Panc1 (cell line): ENCODE measurements around the gene ADARB1. TPM values are rescaled to one million over a fixed set of nuclear protein-coding genes. Genes with fewer than 3 reads are reported as not detected.

Experiments used
- ATAC-seq: fragments of 200-7000 bp; cut with Tn5 transposase; 2 replicates; pipeline ENCODE4 v1.9.1; 2020; ENCODE audit warnings: mild to moderate bottlenecking, moderate library complexity
- BruUV-seq: library from RNA; stranded (reverse); fragments of 400-500 nt; replicated peaks from 2 replicates; lab custom pipeline; 2021; lab: Mats Ljungman, UMichigan
- CTCF ChIA-PET: fragments of 300-600 bp; sonication (Branson Sonifier 250); formaldehyde crosslinking; loops from one replicate; lab custom pipeline; 2022; ENCODE audit warnings: antibody characterized with exemption; lab: Charles Lee
- POLR2A ChIA-PET: fragments of 300-600 bp; sonication (Branson Sonifier 250); formaldehyde crosslinking; loops from one replicate; lab custom pipeline; 2022; ENCODE audit warnings: antibody characterized with exemption; lab: Charles Lee
- DNase-seq: peaks from one replicate; pipeline ENCODE4 v3.0.0-alpha.2; 2010; ENCODE audit warnings: low read depth, low spot score
- H3K27ac ChIP-seq: 2 replicates; pipeline ENCODE4 v1.5.1; 2011; ENCODE audit warnings: mild to moderate bottlenecking, low read length, inconsistent platforms
- H3K27me3 ChIP-seq: fragments of 200-500 bp; sonication (Bioruptor generic); 2 replicates; pipeline ENCODE4 v1.6.0; 2014; ENCODE audit warnings: low read length, inconsistent platforms; ENCODE audit not compliant: control insufficient read depth, insufficient read depth
- H3K36me3 ChIP-seq: fragments of 200-500 bp; sonication (Bioruptor generic); 2 replicates; pipeline ENCODE4 v1.5.1; 2014; ENCODE audit warnings: inconsistent platforms, mild to moderate bottlenecking, low read length, moderate library complexity; ENCODE audit not compliant: control insufficient read depth, insufficient read depth
- H3K4me1 ChIP-seq: 2 replicates; pipeline ENCODE4 v1.5.1; 2011; ENCODE audit warnings: inconsistent platforms, mild to moderate bottlenecking, low read length, moderate library complexity; ENCODE audit not compliant: control insufficient read depth, insufficient read depth
- H3K4me3 ChIP-seq, 2 experiments: 2 replicates each; pipeline ENCODE4 v1.5.1; 2011 to 2012; ENCODE audit warnings: low read depth in 2 of 2, low read length in 2 of 2, mild to moderate bottlenecking in 2 of 2, inconsistent platforms in 1 of 2, moderate library complexity in 1 of 2
- H3K9me3 ChIP-seq: fragments of 200-500 bp; sonication (Bioruptor generic); 2 replicates; pipeline ENCODE4 v1.5.1; 2014; ENCODE audit warnings: low read depth, mild to moderate bottlenecking, inconsistent platforms, low read length, moderate library complexity; ENCODE audit not compliant: control insufficient read depth, insufficient read depth
- POLR2AphosphoS5 ChIP-seq: IDR thresholded peaks from 2 replicates; pipeline ENCODE4 v1.6.1; 2012; ENCODE audit warnings: mild to moderate bottlenecking, low read depth, low read length, moderate library complexity
- SIN3A ChIP-seq: IDR thresholded peaks from 2 replicates; pipeline ENCODE4 v1.6.1; 2012; ENCODE audit warnings: low read depth, mild to moderate bottlenecking, low read length, moderate library complexity, borderline replicate concordance; ENCODE audit not compliant: insufficient read depth
- TCF7L2 ChIP-seq: IDR thresholded peaks from 2 replicates; pipeline ENCODE4 v1.6.1; 2011; ENCODE audit warnings: mild to moderate bottlenecking, low read depth, low read length, inconsistent platforms
- in situ Hi-C: cut with HindIII; loops from 2 replicates; pipeline ENCODE4 v1.10.0; 2016; ENCODE audit warnings: low sequenced_read_pairs, low pct_unique_long_range_greater_than_20kb
- intact Hi-C: fragments of 100-400 bp; cut with micrococcal nuclease; formaldehyde crosslinking; loops from one replicate; pipeline ENCODE4 v1.10.0; 2022; ENCODE audit not compliant: unreplicated experiment
- total RNA-seq: library from RNA; stranded (reverse); gene quantifications from one replicate; pipeline ENCODE4 v1.2.1, GENCODE V29; 2021; ENCODE audit not compliant: unreplicated experiment
- TF ChIP-seq, protein P1 (sequence below): fragments of 450-650 bp; IDR thresholded peaks from 2 replicates; pipeline ENCODE4 v1.5.1; 2017; ENCODE audit warnings: mild to moderate bottlenecking
- TF ChIP-seq, protein P2 (sequence below), 2 experiments: IDR thresholded peaks; 2 replicates each; pipeline ENCODE4 v1.6.1; 2011 to 2012; ENCODE audit warnings: low read depth in 2 of 2, control low read depth in 1 of 2, low read length in 1 of 2, mild to moderate bottlenecking in 1 of 2, moderate library complexity in 1 of 2; ENCODE audit not compliant: insufficient read depth in 1 of 2

Gene ADARB1
- total RNA-seq, 1 experiment from 2014 or later, result 15.0 TPM

DNA sequence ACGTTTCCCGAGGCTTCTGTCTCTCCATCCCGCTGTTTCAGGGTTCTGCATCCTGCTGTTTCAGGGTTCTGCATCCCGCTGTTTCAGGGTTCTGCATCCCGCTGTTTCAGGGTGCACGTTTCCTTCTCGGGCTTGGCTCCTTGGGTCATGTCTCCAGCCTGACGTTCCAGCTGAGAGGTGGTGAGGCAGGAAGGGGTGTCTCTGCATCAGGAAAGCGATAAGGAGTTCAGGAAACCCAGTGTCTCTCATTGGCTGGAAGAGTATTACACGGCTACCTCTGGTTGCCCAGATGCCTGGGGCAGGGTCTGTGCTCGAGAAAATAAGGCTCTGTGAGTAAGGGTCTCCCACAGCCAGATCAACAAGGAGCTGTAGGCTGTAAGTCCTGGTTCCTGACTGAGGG is 21.1 kb downstream of the ADARB1 start:
- no peak overlapping the region for H3K27ac ChIP-seq

DNA sequence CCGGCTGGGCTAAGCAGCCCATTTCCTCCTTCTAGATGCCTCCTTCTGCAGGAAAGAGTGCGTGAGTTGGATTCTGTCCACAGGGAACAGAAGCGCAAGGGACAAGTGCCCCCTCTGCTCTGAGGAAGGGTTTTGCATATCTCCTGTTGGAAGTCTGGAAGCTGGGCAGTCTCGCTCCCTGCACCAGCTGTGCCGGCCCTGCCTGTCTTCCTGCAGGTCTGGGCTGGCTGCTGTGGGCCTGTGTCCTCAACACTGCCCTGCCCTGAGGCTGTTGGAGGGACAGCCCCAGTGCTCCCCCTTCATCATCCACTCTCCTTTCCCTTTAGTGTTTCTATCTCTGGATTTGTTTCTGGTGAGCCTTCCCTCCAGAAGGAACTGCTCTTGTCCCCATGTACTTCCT is 21.8 kb downstream of the ADARB1 start:
- Histone ChIP-seq H3K27ac (no peak overlapping the region), H3K36me3 (no peaks in the 10 kb centered on the region), H3K9me3 (no peaks in the 10 kb centered on the region), H3K4me1 (no peaks in the 10 kb centered on the region), H3K27me3 (no peaks in the 10 kb centered on the region), H3K4me3 (no peak overlapping the region)
- ChIA-PET POLR2A (no interaction called here), CTCF (no interaction called here)
- ATAC-seq (no peak), DNase-seq (no peak)
- TF ChIP-seq TCF7L2, result no peak
- TF ChIP-seq, protein P1, sequence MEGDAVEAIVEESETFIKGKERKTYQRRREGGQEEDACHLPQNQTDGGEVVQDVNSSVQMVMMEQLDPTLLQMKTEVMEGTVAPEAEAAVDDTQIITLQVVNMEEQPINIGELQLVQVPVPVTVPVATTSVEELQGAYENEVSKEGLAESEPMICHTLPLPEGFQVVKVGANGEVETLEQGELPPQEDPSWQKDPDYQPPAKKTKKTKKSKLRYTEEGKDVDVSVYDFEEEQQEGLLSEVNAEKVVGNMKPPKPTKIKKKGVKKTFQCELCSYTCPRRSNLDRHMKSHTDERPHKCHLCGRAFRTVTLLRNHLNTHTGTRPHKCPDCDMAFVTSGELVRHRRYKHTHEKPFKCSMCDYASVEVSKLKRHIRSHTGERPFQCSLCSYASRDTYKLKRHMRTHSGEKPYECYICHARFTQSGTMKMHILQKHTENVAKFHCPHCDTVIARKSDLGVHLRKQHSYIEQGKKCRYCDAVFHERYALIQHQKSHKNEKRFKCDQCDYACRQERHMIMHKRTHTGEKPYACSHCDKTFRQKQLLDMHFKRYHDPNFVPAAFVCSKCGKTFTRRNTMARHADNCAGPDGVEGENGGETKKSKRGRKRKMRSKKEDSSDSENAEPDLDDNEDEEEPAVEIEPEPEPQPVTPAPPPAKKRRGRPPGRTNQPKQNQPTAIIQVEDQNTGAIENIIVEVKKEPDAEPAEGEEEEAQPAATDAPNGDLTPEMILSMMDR, result no peak
- no TSS peak for BruUV-seq
- in situ Hi-C loops (no loop called here), intact Hi-C loops (no loop called here)

More for the DNA sequence above, 21.1 kb downstream of the ADARB1 start:
- POLR2A ChIA-PET, result no interaction called here
- no peaks in the 10 kb centered on the region for H3K9me3 ChIP-seq
- DNase-seq (no peak), ATAC-seq (no peak)
- H3K27me3 ChIP-seq, result no peaks in the 10 kb centered on the region
- CTCF ChIA-PET, result no interaction called here
- no TSS peak for BruUV-seq
- in situ Hi-C loops, result no loop called here
- H3K36me3 ChIP-seq, result no peaks in the 10 kb centered on the region
- H3K4me1 ChIP-seq, result no peaks in the 10 kb centered on the region
- no peak overlapping the region for H3K4me3 ChIP-seq
- no peak for TF ChIP-seq POLR2AphosphoS5
- TF ChIP-seq, protein P2, sequence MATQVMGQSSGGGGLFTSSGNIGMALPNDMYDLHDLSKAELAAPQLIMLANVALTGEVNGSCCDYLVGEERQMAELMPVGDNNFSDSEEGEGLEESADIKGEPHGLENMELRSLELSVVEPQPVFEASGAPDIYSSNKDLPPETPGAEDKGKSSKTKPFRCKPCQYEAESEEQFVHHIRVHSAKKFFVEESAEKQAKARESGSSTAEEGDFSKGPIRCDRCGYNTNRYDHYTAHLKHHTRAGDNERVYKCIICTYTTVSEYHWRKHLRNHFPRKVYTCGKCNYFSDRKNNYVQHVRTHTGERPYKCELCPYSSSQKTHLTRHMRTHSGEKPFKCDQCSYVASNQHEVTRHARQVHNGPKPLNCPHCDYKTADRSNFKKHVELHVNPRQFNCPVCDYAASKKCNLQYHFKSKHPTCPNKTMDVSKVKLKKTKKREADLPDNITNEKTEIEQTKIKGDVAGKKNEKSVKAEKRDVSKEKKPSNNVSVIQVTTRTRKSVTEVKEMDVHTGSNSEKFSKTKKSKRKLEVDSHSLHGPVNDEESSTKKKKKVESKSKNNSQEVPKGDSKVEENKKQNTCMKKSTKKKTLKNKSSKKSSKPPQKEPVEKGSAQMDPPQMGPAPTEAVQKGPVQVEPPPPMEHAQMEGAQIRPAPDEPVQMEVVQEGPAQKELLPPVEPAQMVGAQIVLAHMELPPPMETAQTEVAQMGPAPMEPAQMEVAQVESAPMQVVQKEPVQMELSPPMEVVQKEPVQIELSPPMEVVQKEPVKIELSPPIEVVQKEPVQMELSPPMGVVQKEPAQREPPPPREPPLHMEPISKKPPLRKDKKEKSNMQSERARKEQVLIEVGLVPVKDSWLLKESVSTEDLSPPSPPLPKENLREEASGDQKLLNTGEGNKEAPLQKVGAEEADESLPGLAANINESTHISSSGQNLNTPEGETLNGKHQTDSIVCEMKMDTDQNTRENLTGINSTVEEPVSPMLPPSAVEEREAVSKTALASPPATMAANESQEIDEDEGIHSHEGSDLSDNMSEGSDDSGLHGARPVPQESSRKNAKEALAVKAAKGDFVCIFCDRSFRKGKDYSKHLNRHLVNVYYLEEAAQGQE (IDR thresholded peaks at IDR 0.05; ENCODE audit: insufficient read depth in 1 of 2, low read depth in 2 of 2, low read length in 1 of 2), result no peak
- TF ChIP-seq, protein P1, result no peak
- no peak for TF ChIP-seq SIN3A
- no peak for TF ChIP-seq TCF7L2
- intact Hi-C loops, result no loop called here
